ENCODE data around the gene CDIP1.
"Not testable (repeated sequence)": the region's sequence is repeated elsewhere in the genome, so short reads cannot be mapped to it uniquely, and the experiment has no call there.

Gene CDIP1

DNA sequence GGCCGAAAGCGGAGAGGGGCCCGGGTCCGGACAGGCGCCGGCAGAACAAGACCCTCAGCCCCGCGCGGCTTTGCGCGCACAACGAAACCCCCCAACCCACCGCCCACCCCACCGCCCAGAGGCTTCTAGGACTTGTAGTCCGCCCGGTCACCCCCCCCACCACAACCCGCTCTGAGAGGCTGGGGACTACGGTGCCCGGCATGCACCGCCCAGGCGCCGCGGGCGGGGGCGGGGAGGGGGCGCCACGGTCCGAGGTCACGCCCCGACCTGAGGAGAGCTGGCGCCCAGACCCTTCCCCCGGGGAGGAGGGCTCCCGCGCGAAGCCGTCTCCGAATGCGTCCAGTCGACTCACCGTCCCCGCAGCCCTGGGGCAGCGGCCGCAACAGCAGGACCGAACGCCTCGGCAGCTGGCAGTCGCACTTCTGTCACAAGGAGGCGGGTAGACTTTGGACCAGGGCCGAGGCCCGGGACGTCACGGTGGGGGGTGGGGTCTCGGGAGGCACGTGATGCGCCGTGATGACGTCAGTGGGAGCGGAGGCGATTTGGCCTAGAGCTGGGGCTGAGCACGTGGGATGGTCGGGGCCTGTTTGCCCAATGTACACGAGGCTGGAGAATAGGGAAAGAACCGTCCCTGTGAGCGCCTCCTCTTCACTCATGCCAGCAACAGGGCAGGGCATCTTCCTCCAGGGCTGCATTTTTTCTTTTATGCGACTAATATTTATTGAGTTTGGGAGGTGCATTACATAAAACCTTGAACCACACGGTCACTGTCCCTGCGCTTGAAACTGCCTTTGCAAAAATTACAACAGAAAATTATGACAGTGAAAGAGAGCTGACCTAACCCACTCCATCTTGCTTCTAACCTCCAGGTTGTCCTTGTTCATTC, at the start of gene CDIP1:
Gene CDIP1 (minus strand): TSS at position 424 of the 886 bp plus-strand sequence. CDS start 24,643 bp downstream, outside the sequence.
- peak; percentile 97 for DNase-seq

DNA sequence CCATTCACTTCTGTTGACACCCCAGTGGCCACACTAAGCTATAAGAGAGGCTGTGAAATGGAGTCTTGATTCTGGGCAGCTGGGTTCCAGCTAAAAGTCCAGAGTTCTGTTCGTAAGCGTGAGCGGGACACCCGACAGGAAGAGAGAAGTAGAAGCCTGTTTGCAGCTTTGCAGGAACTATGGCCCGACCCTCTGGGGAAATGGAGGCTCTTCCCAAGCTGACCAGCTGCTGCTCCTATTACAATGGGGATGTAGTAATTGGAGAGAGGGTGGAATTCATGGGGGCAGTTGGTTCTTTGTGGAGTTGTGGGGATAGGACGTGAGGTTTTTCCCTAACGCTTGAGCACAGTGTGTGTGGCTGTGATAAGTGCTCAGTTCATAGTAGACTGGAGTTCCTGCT, 47.7 kb upstream of the CDIP1 start:
- no peak for DNase-seq

DNA sequence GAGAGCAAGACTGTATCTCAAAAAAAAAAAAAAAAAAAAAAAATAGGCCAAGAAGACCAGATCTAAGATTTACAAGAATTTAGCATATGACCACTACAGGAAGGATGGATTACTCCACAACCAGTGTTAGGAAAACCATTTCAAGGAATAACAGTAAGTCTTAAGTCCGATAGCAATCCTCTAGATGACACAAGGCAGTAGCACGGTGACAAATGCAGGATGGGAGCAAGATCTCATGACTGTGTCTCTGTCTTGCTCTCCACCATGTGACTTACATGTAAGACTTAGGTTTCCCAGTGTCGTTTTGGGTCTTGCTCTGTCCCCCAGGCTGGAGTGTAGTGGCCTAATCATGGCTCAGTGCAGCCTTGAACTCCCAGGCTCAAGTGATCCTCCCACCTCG, 45.3 kb upstream of the CDIP1 start:
- DNase-seq = no peak

DNA sequence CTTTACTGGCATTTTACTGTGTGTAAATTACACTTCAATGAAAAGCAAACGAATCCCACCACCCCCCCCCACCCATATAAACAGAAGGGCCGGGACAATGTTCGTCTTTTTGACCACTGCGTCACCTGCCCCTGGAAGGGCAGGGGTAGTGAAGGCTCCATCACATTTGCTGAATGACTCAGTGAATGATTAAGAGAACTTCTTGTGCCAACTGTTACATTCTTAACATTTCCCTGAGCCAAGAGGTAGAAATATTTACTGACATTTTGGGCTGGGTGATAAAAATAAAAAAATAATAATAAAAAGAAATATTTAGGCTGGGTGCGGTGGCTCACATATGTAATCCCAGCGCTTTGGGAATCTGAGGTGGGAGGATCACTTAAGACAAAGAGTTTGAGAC, 41.7 kb upstream of the CDIP1 start:
- no peak for DNase-seq

DNA sequence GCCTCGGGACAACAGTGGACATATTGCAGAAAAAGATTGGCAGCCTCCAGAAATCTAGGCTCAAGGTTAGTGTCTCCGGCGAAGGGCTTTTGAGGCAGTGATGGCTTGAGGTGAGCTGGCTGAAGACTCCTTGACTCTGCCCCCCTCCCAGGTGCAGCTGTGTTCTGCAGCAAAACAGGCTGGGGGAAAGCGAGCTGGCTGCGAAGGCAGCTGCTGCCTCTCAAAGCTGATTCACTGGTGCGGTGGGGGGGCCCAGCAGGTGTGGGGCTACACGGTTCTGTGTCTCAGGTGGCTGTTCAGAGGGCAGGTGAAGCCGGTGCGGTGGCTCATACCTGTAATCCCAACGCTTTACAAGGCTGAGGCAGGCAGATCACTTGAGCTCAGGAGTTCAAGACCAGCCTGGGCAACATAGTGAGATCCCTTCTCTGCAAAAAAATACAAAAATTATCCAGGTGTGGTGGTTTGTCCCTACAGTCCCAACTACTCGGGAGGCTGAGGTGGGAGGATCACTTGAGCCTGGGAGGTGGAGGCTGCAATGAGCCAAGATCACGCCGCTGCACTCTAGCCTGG, 40.5 kb upstream of the CDIP1 start:
- DNase-seq = no peak

DNA sequence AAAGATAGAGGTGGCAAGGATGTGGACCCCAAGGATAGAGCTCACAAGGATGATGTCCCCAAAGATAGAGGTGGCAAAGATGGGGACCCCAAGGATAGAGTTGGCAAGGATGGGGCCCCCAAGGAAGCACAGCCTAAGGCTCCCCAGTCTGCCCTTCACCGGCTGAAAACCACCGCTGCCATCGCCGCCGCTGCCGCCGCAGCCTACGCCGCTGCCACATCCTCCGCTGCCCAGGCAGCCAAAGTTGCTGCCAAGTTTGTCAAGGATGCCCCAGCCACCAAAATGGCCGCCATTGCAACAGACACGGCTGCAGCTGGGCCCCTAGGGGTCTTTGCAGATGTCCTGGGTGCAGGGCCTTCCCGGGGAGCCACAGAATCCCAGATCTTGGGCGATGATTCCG, 37.4 kb upstream of the CDIP1 start:
- DNase-seq = no peak

DNA sequence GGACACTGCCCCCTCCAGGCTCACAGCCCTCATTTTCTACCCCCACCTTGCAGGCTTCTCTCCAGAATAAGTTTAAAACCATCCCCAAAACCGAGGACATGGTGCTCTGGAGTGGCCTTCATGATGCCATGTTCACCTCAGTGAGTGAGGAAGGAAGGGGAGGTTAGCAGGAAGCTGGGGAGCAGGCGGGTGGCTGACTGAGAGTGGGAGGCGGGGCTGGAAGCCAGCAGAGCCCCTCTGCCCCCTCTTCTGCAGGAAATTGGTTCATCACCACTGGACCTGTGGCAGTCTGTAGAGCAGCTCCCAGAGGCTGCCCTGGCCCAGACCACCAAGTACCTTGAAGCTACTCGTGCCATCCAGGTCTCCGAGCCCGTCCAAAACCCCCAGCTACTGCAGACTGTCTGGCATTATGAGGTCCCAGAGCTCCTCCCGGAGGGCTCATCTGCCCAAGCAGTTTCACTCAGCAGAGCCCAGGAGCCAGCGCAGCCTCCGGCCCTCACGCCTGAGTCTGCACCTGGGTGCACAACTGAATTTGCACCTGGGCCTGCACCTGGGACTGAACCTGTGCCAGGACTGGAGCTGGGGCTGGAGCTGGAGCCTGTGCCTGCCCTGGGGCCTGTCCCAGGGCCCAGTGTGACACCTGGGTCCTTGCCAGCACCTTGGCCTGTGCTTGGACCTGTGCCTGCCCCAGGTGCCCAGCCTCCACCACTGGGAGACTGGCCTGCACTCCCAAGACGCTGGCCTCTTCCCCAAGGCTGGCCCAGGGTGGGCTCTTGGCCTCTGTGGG, 36.5 kb upstream of the CDIP1 start:
- DNase-seq = no peak

DNA sequence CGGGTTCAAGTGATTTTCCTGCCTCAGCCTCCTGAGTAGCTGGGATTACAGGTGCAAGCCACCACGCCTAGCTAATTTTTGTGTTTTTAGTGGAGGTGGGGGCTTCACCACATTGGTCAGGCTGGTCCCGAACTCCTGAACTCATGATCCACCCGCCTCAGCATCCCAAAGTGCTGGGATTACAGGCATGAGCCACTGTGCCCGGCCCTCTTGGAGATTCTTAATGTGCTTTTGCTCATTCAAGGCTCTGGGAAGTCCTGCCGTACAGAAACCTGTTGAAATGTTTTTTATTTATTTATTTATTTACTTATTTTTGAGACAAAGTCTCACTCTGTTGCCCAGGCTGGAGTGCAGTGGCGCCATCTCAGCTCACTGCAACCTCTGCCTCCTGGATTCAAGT, 35.4 kb upstream of the CDIP1 start:
- DNase-seq = not testable (repeated sequence)

DNA sequence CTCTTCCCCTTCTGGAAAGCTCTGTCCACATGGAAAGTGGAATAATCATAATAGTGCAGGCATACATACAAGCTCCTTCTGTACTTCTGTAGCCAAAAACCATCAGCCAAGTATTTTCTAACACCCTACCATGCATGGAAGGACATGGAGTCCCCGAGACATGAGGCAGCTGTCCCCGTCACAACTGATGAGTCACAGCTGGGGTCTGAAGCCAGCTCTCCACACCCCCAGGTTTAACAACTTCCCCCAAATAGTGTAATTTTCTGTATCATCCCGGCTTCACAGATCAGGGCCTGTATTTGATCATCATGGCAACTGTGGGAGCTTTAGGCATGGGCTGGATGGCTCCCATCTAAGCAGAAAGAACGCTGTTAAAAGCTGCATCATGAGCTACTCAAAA, 34.1 kb upstream of the CDIP1 start:
- DNase-seq = no peak

DNA sequence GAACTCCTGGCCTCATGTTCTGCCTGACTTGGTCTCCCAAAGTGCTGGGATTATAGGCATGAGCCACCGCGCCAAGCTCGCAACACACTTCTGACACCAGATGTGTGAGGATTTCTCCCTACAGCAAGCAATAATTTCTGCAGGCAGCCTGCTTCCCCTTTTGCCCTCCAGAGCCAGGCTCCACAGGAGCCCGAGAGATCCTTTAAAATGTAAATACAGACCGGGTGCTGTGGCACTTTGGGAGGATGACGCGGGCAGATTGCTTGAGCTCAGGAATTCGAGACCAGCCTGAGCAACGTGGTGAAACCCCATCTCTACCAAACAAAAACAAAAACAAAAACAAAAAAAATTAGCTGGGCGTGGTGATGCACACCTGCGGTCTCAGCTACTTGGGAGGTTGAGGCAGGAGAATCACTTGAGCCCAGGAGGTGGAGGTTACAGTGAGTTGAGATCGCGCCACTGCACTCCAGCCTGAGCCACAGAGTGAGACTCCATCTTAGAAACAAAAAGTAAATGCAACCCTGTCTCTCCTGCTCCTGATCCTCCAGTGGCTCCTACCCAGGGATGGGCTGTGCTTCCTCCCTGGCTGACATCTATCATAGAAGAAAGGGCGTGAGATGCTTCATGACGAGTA, 32.2 kb upstream of the CDIP1 start:
- peak; percentile 67 for DNase-seq

DNA sequence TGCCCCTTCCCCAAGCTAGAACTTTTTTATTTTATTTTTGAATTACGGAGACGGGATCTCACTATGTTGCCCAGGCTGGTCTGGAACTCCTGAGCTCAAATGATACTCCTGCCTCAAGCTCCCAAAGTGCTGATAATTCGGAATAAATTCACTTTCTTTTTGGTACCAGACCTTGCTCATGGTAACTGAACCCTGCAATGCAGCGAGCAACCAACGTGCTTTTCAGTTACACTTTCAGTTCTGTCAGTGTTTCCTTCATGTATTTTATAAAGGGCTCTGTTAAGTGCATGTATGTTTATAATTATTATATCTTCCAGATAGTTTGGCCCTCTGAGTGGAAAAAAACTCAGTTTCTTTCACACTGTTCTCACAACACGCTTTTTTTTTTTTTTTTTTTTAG, 31.5 kb upstream of the CDIP1 start:
- DNase-seq = no peak

DNA sequence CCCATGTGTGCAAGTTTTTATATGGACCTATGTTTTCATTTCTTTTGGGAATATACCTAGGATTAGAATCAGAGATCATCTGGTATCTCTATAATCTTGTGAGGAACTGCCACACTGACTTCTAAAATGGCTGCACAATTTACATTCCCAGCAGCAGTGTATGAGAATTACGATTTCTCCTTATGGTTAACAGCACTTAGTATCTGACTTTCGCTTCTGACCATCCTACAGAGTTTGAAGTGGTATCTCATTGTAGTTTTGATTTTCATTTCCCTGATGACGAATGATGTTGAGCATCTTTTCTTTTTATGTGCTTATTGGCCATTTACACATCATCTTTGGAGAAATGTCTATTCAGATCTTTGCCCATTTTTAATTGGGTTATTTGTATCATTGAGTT, 27.6 kb upstream of the CDIP1 start:
- DNase-seq = no peak

DNA sequence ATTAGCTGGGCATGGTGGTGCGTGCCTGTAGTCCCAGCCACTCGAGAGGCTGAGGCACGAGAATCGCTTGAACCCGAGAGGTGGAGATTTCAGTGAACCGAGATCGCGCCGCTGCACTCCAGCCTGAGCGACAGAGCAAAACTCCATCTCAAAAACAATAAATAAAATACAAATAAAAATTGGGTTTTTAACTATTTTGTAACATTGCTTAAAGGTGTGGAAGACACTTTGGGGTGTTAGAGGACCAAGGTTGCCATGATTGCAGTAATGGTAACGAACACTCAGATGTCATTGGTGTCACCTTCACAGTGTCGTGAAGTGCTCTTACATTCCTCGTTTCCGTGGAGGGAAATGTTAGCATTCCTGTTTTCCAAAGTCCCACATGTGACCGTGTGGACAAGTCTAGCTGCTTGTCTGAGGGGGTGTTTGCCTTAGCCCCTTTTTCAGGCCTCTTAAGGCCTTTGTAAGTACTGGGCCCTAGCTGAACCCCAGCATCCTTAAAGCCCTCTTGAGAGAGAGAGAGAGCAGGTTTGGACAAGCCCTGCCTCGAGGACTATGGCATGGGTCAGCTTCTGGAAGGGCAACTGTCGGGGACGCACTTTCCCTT, 26.2 kb upstream of the CDIP1 start:
- DNase-seq = no peak

DNA sequence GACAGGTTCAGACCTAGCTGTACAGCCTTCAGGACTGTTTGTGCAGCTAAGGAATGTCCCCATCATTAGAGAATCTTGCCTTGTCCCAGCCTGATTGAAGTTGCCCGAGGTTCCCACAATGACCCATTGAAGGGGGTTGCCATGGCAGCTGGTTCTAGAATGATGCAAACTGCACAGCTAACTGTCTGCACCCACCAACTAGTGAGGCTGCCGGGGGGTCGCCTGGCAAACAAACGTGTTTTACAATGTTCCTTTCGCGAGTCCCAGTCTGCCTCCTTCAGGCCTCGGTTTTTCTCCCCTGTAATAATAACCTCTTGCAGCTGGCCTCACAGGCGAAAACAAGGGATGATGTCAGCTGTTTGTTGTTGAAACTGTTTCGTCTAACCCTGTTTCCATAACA, 23.0 kb upstream of the CDIP1 start:
- no peak for DNase-seq

DNA sequence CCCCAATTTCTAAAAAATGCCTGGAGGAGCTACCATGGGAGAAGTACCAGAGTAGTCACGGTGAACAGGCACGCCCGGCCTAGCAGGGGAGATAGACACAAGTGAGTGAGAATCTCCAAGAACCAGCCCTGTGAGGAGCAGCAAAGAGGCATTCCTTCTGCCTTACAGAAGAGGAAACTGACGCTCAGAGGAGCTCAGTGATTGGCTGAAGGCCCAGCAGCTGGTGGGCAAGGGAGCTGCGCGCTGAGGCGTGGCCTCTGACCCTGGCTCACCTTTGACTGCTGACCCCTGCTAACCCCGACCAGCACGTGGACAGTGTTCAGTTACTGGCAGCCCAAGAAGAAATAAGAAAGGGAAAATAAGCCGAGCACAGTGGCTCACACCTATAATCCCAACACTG, 19.4 kb upstream of the CDIP1 start:
- no peak for DNase-seq

DNA sequence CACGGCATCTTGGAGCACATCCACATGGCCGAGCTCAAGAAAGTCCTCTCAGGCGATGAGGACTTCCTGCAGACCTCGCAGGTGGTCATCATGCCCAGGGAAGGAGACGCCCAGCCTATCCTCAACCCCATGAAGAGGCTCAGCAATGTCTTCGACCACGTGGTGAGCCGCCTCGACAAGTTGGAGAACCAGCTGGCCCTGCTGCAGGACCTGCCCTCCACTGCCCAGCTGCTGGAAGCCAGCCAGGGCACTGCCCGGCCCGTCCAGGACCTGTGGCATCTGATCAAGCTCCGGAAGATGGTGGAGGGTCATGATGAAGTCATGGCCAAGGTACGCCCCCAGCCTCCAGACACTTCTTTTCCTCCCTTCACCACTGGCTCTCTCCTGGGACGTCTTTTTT, 18.0 kb upstream of the CDIP1 start:
- no peak for DNase-seq

DNA sequence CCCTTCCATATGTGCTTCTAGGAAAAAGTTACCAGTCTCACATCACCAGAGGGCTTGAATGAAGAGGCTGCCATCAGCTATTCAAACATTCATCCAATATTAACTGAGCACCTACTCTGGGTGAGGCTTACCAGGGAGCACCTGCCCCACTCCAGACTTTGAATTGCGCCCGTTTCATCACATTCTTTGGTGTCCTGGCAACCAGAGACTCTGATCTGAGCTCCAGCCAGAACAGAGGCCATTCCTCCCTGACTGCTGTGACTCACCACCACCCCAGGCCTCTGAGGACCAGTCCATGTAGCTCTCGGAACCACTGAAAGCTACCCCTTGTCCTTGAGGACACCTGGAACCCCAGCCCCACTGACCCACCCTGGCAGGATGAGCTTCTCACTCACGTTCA, 17.5 kb upstream of the CDIP1 start, which contains the start of gene C16orf96:
Gene C16orf96 (plus strand): TSS at position 229 of the 400 bp plus-strand sequence. CDS start 150 bp downstream, at position 379.
- DNase-seq = peak; percentile 80

DNA sequence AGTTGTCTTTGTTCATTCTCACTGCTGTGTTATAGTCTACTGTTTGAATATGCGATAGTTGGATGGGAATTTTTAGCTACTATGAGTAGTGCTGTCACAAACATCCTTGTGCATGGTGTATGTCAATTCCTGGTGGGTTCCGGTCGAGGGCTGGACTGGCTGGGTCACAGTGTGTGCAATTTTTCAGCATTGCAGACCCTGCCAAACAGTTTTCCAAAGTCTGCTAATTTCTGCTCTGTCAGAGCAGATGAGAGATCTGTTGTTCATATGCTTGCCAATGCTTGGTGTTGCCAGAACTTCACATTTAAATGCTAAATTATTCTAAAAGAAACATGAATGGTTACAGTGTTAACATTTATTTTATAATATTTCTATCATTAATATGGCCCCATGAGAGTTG, 14.0 kb upstream of the CDIP1 start:
- DNase-seq = no peak

DNA sequence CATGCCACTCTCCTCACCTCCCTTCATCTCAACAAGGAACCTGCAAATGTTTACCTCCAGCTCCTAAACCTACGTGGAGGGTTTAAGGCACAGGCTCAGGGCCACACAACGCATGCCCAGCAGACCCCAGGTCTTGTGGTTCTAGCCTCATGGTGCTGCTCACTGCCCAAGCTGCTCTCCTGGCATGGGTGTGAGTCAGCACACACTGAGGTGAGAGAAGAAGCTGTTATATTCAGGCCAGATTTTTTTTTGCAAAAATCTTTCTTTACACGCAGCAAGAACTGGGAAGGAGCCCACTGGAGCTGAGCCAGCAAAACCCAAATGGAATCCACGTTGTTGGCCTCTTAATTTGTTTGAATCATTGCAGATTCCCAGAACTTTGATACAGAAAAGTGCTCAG, 12.0 kb upstream of the CDIP1 start:
- DNase-seq = no peak

DNA sequence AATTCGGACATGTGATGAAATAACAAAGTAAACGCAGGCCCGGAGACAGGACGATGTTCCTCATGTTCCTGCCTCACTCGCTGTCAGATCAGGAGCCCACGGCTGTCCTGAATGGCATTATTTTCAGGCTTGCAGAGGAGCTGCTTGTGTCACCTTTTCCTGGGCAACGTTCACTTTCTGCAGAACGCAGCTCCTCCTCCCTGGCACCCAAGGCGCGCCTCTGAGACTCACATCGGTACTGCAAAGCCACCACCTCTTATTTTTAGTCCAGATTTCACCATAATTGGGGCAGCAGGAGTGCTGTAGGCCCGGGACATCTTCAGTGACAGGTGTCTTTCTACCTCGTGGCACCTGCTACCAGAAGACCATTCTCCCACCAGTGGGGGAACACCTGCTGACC, 9.6 kb upstream of the CDIP1 start:
- no peak for DNase-seq

DNA sequence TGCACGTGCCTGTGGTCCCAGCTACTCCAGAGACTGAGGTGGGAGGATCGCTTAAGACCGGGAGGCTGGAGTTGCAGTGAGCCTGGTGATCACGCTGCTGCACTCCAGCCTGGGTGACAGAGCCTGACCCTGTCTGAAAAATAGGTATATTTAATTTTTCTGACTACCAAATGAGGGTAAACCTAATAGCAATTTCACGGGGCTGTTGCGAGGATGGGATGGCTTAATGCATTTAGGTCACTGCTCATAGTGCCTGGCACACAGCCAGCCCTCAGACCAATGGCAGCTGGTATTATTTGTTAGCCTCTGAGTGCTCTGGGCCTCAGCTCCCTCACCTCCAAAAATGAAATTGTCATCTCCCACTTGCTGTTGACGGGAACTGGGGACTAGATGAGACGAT, 5.9 kb upstream of the CDIP1 start:
- no peak for DNase-seq

DNA sequence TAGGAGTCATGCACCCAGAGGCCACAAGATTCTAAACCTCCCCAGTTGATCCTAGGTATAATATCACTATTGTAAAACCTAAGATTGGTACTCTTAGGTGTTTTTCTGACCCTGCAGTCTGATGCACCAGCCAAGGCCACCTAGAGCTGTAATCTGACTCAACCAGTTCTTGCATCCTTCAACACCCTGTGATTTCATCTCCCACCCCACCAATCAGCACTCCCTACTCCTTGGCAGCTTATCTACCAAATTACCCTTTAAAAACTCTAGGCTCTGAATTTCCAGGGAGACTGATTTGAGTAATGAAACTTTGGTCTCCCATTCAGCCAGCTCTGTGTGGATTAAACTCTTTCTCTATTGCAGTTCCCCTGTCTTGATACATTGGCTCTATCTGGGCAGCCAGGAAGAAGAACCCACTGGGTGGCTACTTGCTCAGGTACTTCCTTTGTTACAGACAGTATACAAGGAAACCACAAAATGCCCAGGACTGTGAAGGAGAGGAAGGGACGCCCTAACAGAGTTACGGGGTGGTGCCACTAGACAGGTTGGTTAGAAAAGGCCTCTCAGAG, 1.2 kb upstream of the CDIP1 start:
- no peak for DNase-seq
